A549 (cell line): ENCODE results near the gene PISD.

Experiments used
- BHLHE40 ChIP-seq: IDR thresholded peaks from 2 replicates; pipeline ENCODE4 v1.6.1; 2012; ENCODE audit warnings: low read depth, low read length, inconsistent platforms
- CEBPB ChIP-seq, 2 experiments: fragments of >200 bp in 1 of 2; sonication (Bioruptor Twin) in 1 of 2; formaldehyde crosslinking in 1 of 2; IDR thresholded peaks; 2 replicates each; pipeline ENCODE4 v1.6.1; 2012 to 2016
- CHD4 ChIP-seq: fragments of 200-600 bp; sonication (generic); IDR thresholded peaks from 2 replicates; pipeline ENCODE4 v1.6.1; 2016; ENCODE audit warnings: antibody characterized with exemption, mild to moderate bottlenecking, borderline replicate concordance
- EP300 ChIP-seq, 2 experiments: fragments of >200 bp; sonication (Bioruptor Twin); formaldehyde crosslinking; IDR thresholded peaks; 2 replicates in 1 of 2; 3 replicates in 1 of 2; pipeline ENCODE4 v1.6.1; 2016 to 2017
- JUNB ChIP-seq: fragments of >200 bp; sonication (Bioruptor Twin); formaldehyde crosslinking; IDR thresholded peaks from 2 replicates; pipeline ENCODE4 v1.6.1; 2016
- POLR2A ChIP-seq: IDR thresholded peaks from 2 replicates; pipeline ENCODE4 v1.6.1; 2012; ENCODE audit warnings: mild to moderate bottlenecking, low read length
- RAD21 ChIP-seq, 2 experiments: fragments of >200 bp in 1 of 2; sonication (Bioruptor Twin) in 1 of 2; formaldehyde crosslinking in 1 of 2; IDR thresholded peaks in 1 of 2; conservative IDR thresholded peaks in 1 of 2; 2 replicates in 1 of 2; 3 replicates in 1 of 2; pipeline ENCODE4 v1.6.1; 2012 to 2018; ENCODE audit warnings: inconsistent platforms in 1 of 2
- TP53 ChIP-seq: fragments of 250-450 bp; sonication (Bioruptor Pico); IDR thresholded peaks from 2 replicates; pipeline ENCODE4 v1.5.0; 2021; ENCODE audit warnings: mild to moderate bottlenecking, moderate library complexity
- ZC3H11A ChIP-seq: fragments of 450-650 bp; IDR thresholded peaks from 2 replicates; pipeline ENCODE4 v1.6.1; 2014; ENCODE audit warnings: antibody characterized with exemption, mild to moderate bottlenecking
- TF ChIP-seq, protein P1 (sequence below): fragments of >200 bp; sonication (Bioruptor Twin); formaldehyde crosslinking; IDR thresholded peaks from 3 replicates; pipeline ENCODE4 v1.5.1; 2016

DNA sequence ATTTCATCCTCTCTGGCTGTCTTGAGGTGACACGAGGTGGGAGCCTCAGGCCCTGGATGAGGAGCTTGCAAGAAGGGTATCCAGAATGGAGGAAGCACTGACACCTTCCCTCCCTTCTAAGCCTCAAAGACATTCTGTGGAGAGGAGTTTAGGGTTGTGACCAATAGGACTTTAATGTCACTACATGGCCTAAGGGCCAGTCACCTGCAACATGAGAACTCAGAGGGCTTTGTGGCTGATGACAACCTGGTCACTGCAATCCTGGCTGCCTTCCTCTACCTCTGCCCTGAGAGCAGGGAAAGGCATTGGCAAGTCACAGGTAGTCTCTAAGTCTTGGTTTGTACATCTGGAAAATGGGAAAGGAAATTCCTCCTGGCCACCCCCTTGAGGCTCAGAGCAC, 33.7 kb downstream of the PISD start:
- no peak for TF ChIP-seq TP53 (CRISPR knock-in tag)
- TF ChIP-seq, protein P1, sequence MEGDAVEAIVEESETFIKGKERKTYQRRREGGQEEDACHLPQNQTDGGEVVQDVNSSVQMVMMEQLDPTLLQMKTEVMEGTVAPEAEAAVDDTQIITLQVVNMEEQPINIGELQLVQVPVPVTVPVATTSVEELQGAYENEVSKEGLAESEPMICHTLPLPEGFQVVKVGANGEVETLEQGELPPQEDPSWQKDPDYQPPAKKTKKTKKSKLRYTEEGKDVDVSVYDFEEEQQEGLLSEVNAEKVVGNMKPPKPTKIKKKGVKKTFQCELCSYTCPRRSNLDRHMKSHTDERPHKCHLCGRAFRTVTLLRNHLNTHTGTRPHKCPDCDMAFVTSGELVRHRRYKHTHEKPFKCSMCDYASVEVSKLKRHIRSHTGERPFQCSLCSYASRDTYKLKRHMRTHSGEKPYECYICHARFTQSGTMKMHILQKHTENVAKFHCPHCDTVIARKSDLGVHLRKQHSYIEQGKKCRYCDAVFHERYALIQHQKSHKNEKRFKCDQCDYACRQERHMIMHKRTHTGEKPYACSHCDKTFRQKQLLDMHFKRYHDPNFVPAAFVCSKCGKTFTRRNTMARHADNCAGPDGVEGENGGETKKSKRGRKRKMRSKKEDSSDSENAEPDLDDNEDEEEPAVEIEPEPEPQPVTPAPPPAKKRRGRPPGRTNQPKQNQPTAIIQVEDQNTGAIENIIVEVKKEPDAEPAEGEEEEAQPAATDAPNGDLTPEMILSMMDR, result no peak
- no peak for TF ChIP-seq POLR2A
- TF ChIP-seq BHLHE40, result no peak
- no peak for TF ChIP-seq CEBPB (IDR thresholded peaks at IDR 0.05)
- no peak for TF ChIP-seq RAD21 (conservative IDR thresholded peaks at IDR 0.05 in 1 of 2, IDR thresholded peaks at IDR 0.05 in 1 of 2)
- TF ChIP-seq JUNB, result no peak
- TF ChIP-seq ZC3H11A, result no peak
- TF ChIP-seq EP300 (IDR thresholded peaks at IDR 0.05), result no peak
- TF ChIP-seq CHD4, result no peak
